HT1080 (cell line): ENCODE data around the gene INTU. TPM values are rescaled to one million over a fixed set of nuclear protein-coding genes. Genes with fewer than 3 reads are reported as not detected.
"Not testable (repeated sequence)": the region's sequence is repeated elsewhere in the genome, so short reads cannot be mapped to it uniquely, and the experiment has no call there.

Experiments
- DNase-seq: peaks from one replicate; pipeline ENCODE4 v3.0.0-alpha.2; 2015; ENCODE audit warnings: low read depth
- polyA plus RNA-seq, 2 experiments: library from polyadenylated mRNA; depleted of rRNA; stranded (reverse); fragments of >200 nt; gene quantifications; 2 replicates each; pipeline ENCODE4 v1.2.3, GENCODE V29; 2015
- total RNA-seq: library from RNA; depleted of rRNA; stranded (reverse); fragments of >200 nt; shearing (Covaris generic); gene quantifications from 2 replicates; pipeline ENCODE4 v1.2.3, GENCODE V29; 2014; rRNA removed

The INTU gene
- total RNA-seq, result 0.90 and 1.00 TPM in 2 replicates
- 0.96 and 1.3 TPM in 2 replicates for polyA plus RNA-seq (2015; cell fraction: cytosol; rRNA removed)
- polyA plus RNA-seq (2015; cell fraction: nucleus; rRNA removed), result 9.2 and 10.1 TPM in 2 replicates

GRCh38 chr4:127632420-127633403 lies at the start of gene INTU:
TSS of gene INTU (plus strand) at chr4:127632957. CDS start at chr4:127633035, 78 bp downstream.
- DNase-seq, result peak; percentile 96

- peak; percentile 28 for DNase-seq
Measured at GRCh38 chr4:127586496-127586895, 46.3 kb upstream of the INTU start.

DNA sequence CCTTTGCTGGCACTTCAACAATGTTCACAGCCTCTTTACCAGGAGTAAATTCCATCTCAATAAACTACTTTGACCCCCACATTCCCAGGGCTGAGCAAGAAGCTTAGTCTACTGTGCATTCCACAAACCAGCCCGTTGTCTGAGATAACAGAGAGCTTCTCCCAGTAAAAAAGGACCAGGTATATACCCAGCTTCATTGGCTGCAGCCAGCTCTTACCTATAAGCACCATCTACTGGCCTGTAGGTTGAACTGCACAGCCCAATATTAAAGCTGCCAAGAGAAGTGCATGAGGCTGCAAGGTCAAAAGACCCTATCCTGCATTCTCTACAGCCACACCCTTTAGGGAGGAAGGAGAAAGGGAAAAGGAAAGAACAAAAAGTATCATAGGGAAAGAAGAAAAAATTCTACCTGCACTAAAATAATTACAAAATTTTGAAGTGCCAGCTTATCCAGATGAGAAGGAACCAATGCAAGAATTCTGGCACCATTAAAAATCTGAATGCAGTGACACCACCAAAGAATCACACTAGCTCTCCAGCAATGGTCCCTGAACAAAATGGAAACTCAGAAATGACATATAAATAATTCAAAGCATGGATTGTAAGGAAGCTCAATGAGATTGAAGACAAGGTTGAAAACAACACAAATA lies 45.7 kb upstream of the INTU start:
- DNase-seq, result peak; percentile 50

GRCh38 chr4:127589153-127589552 lies 43.6 kb upstream of the INTU start:
- DNase-seq, result not testable (repeated sequence)

GRCh38 chr4:127598656-127599055 lies 34.1 kb upstream of the INTU start:
- DNase-seq, result no peak

GRCh38 chr4:127601029-127601428 lies 31.7 kb upstream of the INTU start:
- no peak for DNase-seq

- DNase-seq, result no peak
Measured at GRCh38 chr4:127604949-127605709, 27.6 kb upstream of the INTU start.

GRCh38 chr4:127606823-127607222 lies 25.9 kb upstream of the INTU start:
- DNase-seq, result no peak

- no peak for DNase-seq
Measured at GRCh38 chr4:127609484-127609883, 23.3 kb upstream of the INTU start.

GRCh38 chr4:127610488-127610887 lies 22.3 kb upstream of the INTU start:
- DNase-seq, result no peak

DNA sequence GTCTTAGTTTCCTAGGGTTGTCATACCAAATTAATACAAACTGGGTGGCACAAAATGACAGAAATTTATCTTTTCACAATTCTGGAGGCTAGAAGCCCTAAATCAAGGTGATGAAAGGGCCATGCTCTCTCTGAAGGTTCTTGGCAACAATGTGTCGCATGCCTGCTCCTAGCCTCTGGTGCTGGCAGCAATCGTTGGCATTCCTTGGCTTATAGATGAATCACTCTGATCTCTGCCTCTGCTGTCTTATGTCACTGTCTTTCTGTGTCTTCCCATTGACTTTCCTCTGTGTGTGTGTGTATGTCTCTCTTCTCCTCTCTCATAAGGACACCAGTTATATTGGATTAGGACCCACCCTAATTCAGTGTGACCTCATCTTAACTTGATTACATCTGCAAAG lies 15.9 kb upstream of the INTU start:
- DNase-seq, result no peak

GRCh38 chr4:127618427-127618826 lies 14.3 kb upstream of the INTU start:
- no peak for DNase-seq

- DNase-seq, result no peak
Measured at GRCh38 chr4:127622621-127622920, 10.2 kb upstream of the INTU start.

DNA sequence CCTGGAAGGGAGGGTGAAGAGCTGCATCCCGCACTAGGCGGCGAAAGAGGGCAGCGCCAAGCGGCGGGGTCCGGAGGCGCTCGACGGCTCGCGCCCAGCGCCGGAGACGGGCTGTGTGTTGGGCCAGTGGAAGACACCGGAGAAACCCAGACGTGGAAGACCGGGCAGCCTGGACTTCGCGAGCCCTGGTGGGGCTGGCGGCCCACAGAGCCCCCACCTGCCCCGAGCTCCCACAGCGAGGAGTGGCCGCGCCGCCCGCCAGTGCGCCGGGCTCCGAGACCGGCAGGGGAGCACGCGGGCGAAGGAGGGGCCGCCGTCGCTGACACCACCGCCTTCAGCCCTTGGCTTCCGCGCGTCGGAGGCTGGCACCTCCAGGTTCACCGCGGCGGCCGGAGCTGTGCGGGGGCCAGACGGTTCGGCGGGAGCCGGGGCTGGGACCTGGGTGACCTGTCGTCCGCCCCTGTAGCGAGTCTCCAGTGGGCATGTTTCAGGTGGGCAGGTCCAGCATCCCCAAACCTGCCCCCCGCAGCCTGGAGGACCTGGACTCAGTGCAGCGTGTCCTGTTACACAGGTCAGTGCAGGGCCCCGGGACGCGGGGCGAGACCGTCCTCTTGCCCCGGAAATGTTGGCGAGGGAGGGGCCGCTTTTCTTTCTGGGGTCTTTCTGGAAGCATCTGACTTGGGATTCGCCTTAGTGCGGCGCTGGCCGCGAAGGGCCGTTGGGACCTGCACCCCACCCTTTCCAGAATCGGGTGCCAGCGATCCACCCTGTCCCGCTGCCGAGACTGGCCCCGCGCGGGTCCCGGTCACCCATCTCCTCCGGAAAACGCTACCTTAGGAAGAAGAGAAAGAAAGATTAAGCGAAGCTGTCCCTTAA lies 9.6 kb upstream of the INTU start:
- DNase-seq, result no peak

DNA sequence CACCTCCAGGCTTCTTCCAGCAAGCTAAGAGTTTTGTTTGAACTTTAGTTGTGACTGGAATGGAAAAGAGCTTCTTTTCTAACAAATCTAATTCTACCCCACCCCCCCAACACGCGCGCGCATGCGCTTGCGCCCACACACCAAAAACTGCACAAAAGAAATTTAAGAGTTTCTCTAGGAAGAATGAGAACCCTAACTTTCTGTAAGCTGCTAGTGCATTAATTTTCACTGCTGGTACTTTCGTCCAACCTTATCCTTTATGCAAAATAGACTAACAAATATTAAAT lies 9.0 kb upstream of the INTU start:
- no peak for DNase-seq

GRCh38 chr4:127624173-127624572 lies 8.6 kb upstream of the INTU start:
- DNase-seq, result no peak

GRCh38 chr4:127629371-127629770 lies 3.4 kb upstream of the INTU start:
- DNase-seq, result no peak

DNA sequence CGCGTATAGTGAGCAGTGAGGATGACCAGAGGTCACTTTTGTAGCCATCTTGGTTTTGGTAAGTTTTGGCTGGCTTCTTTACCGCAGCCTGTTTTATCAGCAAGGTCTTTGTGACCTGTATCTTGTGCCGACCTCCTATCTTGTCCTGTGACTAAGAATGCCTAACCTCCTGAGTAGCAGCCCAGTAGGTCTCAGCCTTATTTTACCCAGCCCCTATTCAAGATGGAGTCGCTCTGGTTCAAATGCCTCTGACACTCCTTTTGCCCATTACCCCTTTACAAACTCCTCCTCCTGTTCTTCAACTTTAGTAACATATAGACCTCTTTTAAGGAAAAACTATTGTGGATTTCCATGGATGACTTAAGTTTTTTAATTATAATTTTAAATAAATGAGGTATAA lies 2.6 kb upstream of the INTU start:
- DNase-seq, result no peak

- peak; percentile 43 for DNase-seq
Measured at GRCh38 chr4:127631420-127631819, 1.3 kb upstream of the INTU start.

DNA sequence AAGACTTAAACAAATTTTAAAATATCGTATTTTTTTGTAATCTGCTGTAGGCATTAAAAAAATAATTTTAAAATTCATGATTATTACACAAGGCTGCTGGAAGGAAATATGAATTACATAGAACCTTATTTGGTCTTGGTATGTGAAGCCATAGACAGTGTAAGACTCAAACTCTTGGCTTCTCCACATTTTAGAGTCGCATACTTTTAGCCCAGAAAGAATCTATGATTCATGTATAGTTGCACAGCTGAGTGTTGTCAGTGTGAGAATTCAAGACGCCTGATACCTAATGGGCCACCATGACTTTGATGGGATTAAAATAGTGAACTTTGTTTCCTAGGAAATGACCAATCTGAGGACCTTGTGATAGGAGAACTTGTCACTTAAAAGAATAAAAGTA lies 1.4 kb downstream of the INTU start:
- DNase-seq, result peak; percentile 2

DNA sequence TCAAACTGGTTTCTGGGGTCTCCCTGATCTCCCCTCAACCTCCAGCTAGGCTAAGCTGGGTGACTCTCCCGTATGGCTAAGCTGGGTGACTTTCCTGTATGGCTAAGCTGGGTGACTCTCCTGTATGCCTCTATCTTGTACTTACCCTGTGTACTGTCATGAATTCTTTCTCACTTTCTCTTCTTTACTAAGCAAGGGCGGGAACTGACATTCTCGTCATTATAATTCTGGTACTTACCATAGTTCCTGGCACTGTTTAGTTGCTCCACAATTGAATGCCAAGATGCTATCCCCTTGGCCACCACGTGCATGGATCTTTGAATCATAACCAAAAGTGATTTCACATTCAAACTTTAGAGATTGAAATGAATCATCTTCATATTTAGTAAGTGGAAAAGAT lies 8.8 kb downstream of the INTU start:
- DNase-seq, result no peak
